GM12878 (cell line): ENCODE data around the gene ANGPTL2.

Source experiments
- CHD2 ChIP-seq: IDR thresholded peaks from 2 replicates; pipeline ENCODE4 v1.6.1; 2011; ENCODE audit warnings: low read depth, low read length, improper control_type of control experiment, borderline replicate concordance
- CTCF ChIP-seq, 3 experiments: IDR thresholded peaks in 2 of 3; conservative IDR thresholded peaks in 1 of 3; 2 replicates each; pipeline ENCODE4 v1.5.1; 2011; ENCODE audit warnings: low read depth in 3 of 3, low read length in 3 of 3, mild to moderate bottlenecking in 3 of 3, control low read depth in 2 of 3, moderate library complexity in 2 of 3, inconsistent platforms in 1 of 3, mixed read lengths in 1 of 3; ENCODE audit not compliant: control insufficient read depth in 2 of 3, insufficient read depth in 1 of 3; ENCODE audit errors: extremely low read depth in 1 of 3
- EZH2 ChIP-seq: IDR thresholded peaks from 2 replicates; pipeline ENCODE4 v1.6.1; 2012; ENCODE audit warnings: low read depth, mild to moderate bottlenecking, control low read depth, inconsistent platforms, low read length, borderline replicate concordance; ENCODE audit not compliant: control insufficient read depth
- GABPA ChIP-seq: IDR thresholded peaks from 2 replicates; pipeline ENCODE4 v1.6.1; 2014; ENCODE audit warnings: antibody characterized with exemption, low read depth, mild to moderate bottlenecking, inconsistent platforms
- MLLT1 ChIP-seq: fragments of 450-650 bp; IDR thresholded peaks from 2 replicates; pipeline ENCODE4 v1.6.1; 2016; ENCODE audit warnings: mild to moderate bottlenecking
- NFIC ChIP-seq: IDR thresholded peaks from 2 replicates; pipeline ENCODE4 v1.6.1; 2012; ENCODE audit warnings: low read depth, mild to moderate bottlenecking, inconsistent platforms, low read length, moderate library complexity
- POLR2A ChIP-seq: IDR thresholded peaks from 2 replicates; pipeline ENCODE4 v1.6.1; 2011; ENCODE audit warnings: low read depth, mild to moderate bottlenecking, low read length
- SMAD1 ChIP-seq: fragments of 450-650 bp; IDR thresholded peaks from 2 replicates; pipeline ENCODE4 v1.6.1; 2018; ENCODE audit warnings: mild to moderate bottlenecking, low read depth; ENCODE audit not compliant: partially characterized antibody
- ZNF274 ChIP-seq: IDR thresholded peaks from one replicate; pipeline ENCODE4 v1.8.0; 2011; ENCODE audit not compliant: insufficient read length, insufficient read depth

- TF ChIP-seq CTCF (IDR thresholded peaks at IDR 0.05 in 2 of 3, conservative IDR thresholded peaks at IDR 0.05 in 1 of 3; ENCODE audit: control insufficient read depth in 2 of 3, extremely low read depth in 1 of 3, insufficient read depth in 1 of 3, low read depth in 3 of 3, low read length in 3 of 3) (no peak), POLR2A (no peak), ZNF274 (no peak), EZH2 (no peak), GABPA (no peak), MLLT1 (no peak), SMAD1 (no peak), CHD2 (no peak), NFIC (no peak)
Observed at GRCh38 chr9:127124111-127124531, 1.7 kb upstream of the ANGPTL2 start.
